Transverse colon (tissue), 4 donors: ENCODE measurements around the gene PGAP6. TPM values are rescaled to one million over a fixed set of nuclear protein-coding genes. Genes with fewer than 3 reads are reported as not detected.
"Not testable (repeated sequence)": the region's sequence is repeated elsewhere in the genome, so short reads cannot be mapped to it uniquely, and the experiment has no call there.

Experiments
- DNase-seq: peaks from one replicate; pipeline ENCODE4 v3.0.0-alpha.2; 2019
- H3K27ac ChIP-seq, 4 donors: fragments of 200-600 bp; sonication (generic); 2 replicates each; pipeline ENCODE4 v1.5.1; 2016 to 2018; ENCODE audit warnings: inconsistent platforms in 4 of 4
- H3K27me3 ChIP-seq: fragments of 200-600 bp; sonication (generic); 2 replicates; pipeline ENCODE4 v1.5.1; 2017; ENCODE audit warnings: inconsistent platforms
- H3K36me3 ChIP-seq, 4 donors: fragments of 200-600 bp; sonication (generic); 2 replicates each; pipeline ENCODE4 v1.5.1; 2017 to 2019; ENCODE audit warnings: inconsistent platforms in 4 of 4
- H3K4me1 ChIP-seq, 4 donors: fragments of 200-600 bp; sonication (generic); 2 replicates each; pipeline ENCODE4 v1.5.1; 2017 to 2020; ENCODE audit warnings: inconsistent platforms in 4 of 4
- H3K4me3 ChIP-seq, 4 donors: fragments of 200-600 bp; sonication (generic); 1 replicate in 1 of 4; 2 replicates in 3 of 4; pipeline versions ENCODE4 v1.5.1 to v1.6.1; 2017 to 2019; ENCODE audit warnings: inconsistent platforms in 4 of 4
- H3K9me3 ChIP-seq, 2 donors: fragments of 200-600 bp; sonication (generic); 2 replicates each; pipeline ENCODE4 v1.5.1; 2017 to 2019; ENCODE audit warnings: inconsistent platforms in 2 of 2
- CTCF ChIP-seq, 5 experiments: fragments of 200-600 bp in 3 of 5; fragments of 450-650 bp in 2 of 5; sonication (generic) in 3 of 5; IDR thresholded peaks; 1 replicate in 2 of 5; 2 replicates in 3 of 5; pipeline ENCODE4 v1.5.1; 2016 to 2017; ENCODE audit warnings: antibody characterized with exemption in 5 of 5, inconsistent platforms in 3 of 5, mild to moderate bottlenecking in 2 of 5, moderate library complexity in 1 of 5
- EP300 ChIP-seq: sonication (generic); formaldehyde crosslinking; IDR thresholded peaks from one replicate; pipeline ENCODE4 v1.6.1; 2017; ENCODE audit warnings: antibody characterized with exemption, low read depth
- POLR2A ChIP-seq: fragments of 450-650 bp; IDR thresholded peaks from one replicate; pipeline ENCODE4 v1.6.1; 2016; ENCODE audit warnings: antibody characterized with exemption, mild to moderate bottlenecking, moderate library complexity
- POLR2AphosphoS5 ChIP-seq, 3 donors: sonication (generic); formaldehyde crosslinking; IDR thresholded peaks; one replicate each; pipeline ENCODE4 v1.6.1; 2016; ENCODE audit warnings: antibody characterized with exemption in 3 of 3
- WGBS, 2 donors: methylation state at CpG; one replicate each; pipeline ENCODE4 v1.1.5; 2018; ENCODE audit warnings: low coverage in 1 of 2; 5-methylcytosine and 5-hydroxymethylcytosine counted together
- in situ Hi-C, 4 donors: fragments of 200-750 bp; cut with MboI; loops; one replicate each; pipeline versions ENCODE4 v1.15.0 to v1.15.1; 2017; ENCODE audit warnings: low sequenced_read_pairs in 3 of 4, low pct_ligation_motif_present in 1 of 4, low pct_unique_long_range_greater_than_20kb in 1 of 4
- intact Hi-C: fragments of 100-400 bp; cut with DNase I; formaldehyde crosslinking; loops from one replicate; pipeline ENCODE4 v1.15.1; 2023; ENCODE audit warnings: low total_unique reads
- total RNA-seq, 4 donors: library from RNA; depleted of rRNA; stranded (reverse); fragments of >200 nt; gene quantifications; one replicate each; pipeline ENCODE4 v1.1.0, GENCODE V29; 2016

Gene PGAP6
- total RNA-seq, 4 donors from 2014 or later: 105 to 300 (median 179) TPM

GRCh38 chr16:349211-349610 lies 32.6 kb downstream of the PGAP6 start:
- no peak overlapping the region for H3K27ac ChIP-seq
- DNase-seq: no peak
- peaks cover 0 to 26% (median 22%) of the 10 kb centered on the region in 4 donors for H3K4me1 ChIP-seq
- 80 to 83% methylated on average over 1 to 7 of the region's 7 CpGs for WGBS, 2 donors
- no peaks in the 10 kb centered on the region for H3K9me3 ChIP-seq
- H3K27me3 ChIP-seq: no peaks in the 10 kb centered on the region
- peaks cover 0 to 6% (median 0%) of the 10 kb centered on the region in 4 donors for H3K36me3 ChIP-seq
- TF ChIP-seq POLR2AphosphoS5 (IDR thresholded peaks at IDR 0.05) (no peak), POLR2A (no peak), CTCF (IDR thresholded peaks at IDR 0.05) (no peak), EP300 (no peak)
- in situ Hi-C loops: no loop called here
- intact Hi-C loops: no loop called here
- H3K4me3 ChIP-seq: no peak overlapping the region

DNA sequence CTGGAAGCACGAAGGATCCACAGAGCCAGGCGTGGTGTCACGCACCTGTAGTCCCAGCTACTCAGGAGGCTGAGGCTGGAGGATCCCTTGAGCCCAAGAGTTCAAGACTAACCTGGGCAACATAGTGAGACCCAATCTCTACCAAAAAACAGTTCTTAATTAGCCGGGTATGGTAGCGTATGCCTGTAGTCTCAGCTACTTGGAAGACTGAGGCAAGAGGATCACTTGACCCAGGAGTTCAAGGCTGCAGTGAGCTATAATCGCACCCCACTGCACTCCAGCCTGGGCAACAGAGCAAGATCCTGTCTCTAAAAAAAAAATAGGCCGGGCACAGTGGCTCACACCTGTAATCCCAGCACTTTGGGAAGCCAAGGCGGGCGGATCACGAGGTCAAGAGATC lies 33.3 kb downstream of the PGAP6 start:
- intact Hi-C loops, H3K4me3 ChIP-seq, H3K36me3 ChIP-seq, DNase-seq, H3K27me3 ChIP-seq, H3K27ac ChIP-seq, in situ Hi-C loops, H3K9me3 ChIP-seq: not testable (repeated sequence)
- 99% methylated on average over 10 of the region's 10 CpGs; no CpG with 5 or more reads in 1 of the 2 donors for WGBS, 2 donors
- H3K4me1 ChIP-seq: peaks cover 0 to 26% (median 22%) of the 10 kb centered on the region in 4 donors

- peaks cover 0 to 22% (median 17%) of the 10 kb centered on the region in 4 donors for H3K4me1 ChIP-seq
- H3K9me3 ChIP-seq: no peaks in the 10 kb centered on the region
- in situ Hi-C loops (no loop called here), intact Hi-C loops (no loop called here)
- peaks cover 0 to 6% (median 0%) of the 10 kb centered on the region in 4 donors for H3K36me3 ChIP-seq
- no peaks in the 10 kb centered on the region for H3K27me3 ChIP-seq
- 97% methylated on average over 6 of the region's 6 CpGs; no CpG with 5 or more reads in 1 of the 2 donors for WGBS, 2 donors
- H3K27ac ChIP-seq: no peak overlapping the region
- no peak for DNase-seq
- H3K4me3 ChIP-seq: no peak overlapping the region
- TF ChIP-seq CTCF (IDR thresholded peaks at IDR 0.05): no peak
- no peak for TF ChIP-seq POLR2AphosphoS5 (IDR thresholded peaks at IDR 0.05)
- no peak for TF ChIP-seq POLR2A
- no peak for TF ChIP-seq EP300
Measured at GRCh38 chr16:347203-347602, 34.6 kb downstream of the PGAP6 start.

DNA sequence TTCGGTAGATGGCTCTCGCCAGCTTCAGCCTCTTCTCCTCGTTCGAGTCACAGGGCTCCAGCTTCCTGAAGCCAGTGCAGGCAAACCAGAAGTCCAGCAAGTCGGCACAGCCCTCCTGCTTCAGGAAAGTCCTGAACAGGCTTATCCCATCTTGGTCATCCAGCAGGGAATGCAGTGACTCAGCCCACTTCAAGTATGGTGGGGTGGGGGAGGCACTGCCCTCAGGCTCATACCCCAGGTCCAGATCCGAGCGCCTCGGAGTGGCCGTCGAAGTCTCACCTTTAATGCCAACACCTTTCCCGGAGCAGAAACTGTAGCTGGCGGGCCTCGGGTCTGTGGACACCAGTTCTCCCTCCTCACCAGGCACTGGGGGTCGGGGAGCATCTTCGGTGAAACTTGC lies 35.2 kb downstream of the PGAP6 start:
- 93 to 100% methylated on average over 1 to 15 of the region's 15 CpGs for WGBS, 2 donors
- Histone ChIP-seq H3K9me3 (no peaks in the 10 kb centered on the region), H3K4me3 (no peak overlapping the region), H3K27me3 (no peaks in the 10 kb centered on the region), H3K36me3 (peaks cover 0 to 6% (median 0%) of the 10 kb centered on the region in 4 donors), H3K27ac (no peak overlapping the region), H3K4me1 (peaks cover 0 to 19% (median 17%) of the 10 kb centered on the region in 4 donors)
- intact Hi-C loops: no loop called here
- in situ Hi-C loops: no loop called here
- no peak for DNase-seq
- TF ChIP-seq EP300 (no peak), CTCF (IDR thresholded peaks at IDR 0.05) (no peak), POLR2AphosphoS5 (IDR thresholded peaks at IDR 0.05) (no peak), POLR2A (no peak)

DNA sequence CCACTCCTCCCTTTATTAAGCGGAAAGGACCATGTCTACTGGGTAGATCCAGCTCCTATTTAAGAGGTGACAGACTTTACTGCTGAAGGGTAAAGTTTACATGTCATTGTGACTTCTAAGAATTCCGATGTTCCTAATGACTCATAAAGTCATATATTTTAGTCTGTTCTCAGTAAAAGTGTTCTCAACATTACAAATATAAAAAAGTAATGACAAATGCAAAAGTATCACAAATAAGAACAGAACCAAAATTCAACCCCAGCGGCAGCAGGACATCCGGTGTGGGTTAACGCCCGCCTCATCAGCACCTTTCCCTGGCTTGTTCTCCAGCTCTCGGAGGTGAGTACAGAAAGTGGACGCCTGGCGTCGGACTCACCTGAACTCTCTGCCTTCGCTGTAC lies 36.0 kb downstream of the PGAP6 start:
- Histone ChIP-seq H3K27me3 (no peaks in the 10 kb centered on the region), H3K9me3 (no peaks in the 10 kb centered on the region), H3K4me3 (no peak overlapping the region), H3K27ac (no peak overlapping the region), H3K4me1 (peaks cover 0 to 11% (median 9%) of the 10 kb centered on the region in 4 donors), H3K36me3 (peaks cover 0 to 6% (median 0%) of the 10 kb centered on the region in 4 donors)
- TF ChIP-seq POLR2A: no peak
- TF ChIP-seq POLR2AphosphoS5 (IDR thresholded peaks at IDR 0.05): no peak
- no peak for TF ChIP-seq CTCF (IDR thresholded peaks at IDR 0.05)
- no peak for TF ChIP-seq EP300
- DNase-seq: no peak
- intact Hi-C loops (no loop called here), in situ Hi-C loops (no loop called here)
- 62 to 83% methylated on average over 2 to 11 of the region's 11 CpGs for WGBS, 2 donors
